Pancreas (tissue), 10 donors: Measurements from ENCODE around the gene RGS13. TPM values are rescaled to one million over a fixed set of nuclear protein-coding genes. Genes with fewer than 3 reads are reported as not detected.

Source experiments
- ATAC-seq, 4 donors: fragments of 200-7000 bp; cut with Tn5 transposase; one replicate each; pipeline versions ENCODE4 v1.8.0 to v1.9.1; 2020; ENCODE audit warnings: mild to moderate bottlenecking in 4 of 4, moderate library complexity in 4 of 4
- DNase-seq, 6 donors: peaks; one replicate each; pipeline ENCODE4 v3.0.0-alpha.2; 2020
- FAIRE-seq: peaks from 2 replicates; lab custom pipeline; 2012; peaks lifted over from hg19 to GRCh38; lab: Jason Lieb, UNC
- H3K27ac ChIP-seq, 4 donors: fragments of 200-600 bp; sonication (generic); 1 replicate in 3 of 4; 2 replicates in 1 of 4; pipeline versions ENCODE4 v1.5.0 to v1.8.0; 2020
- H3K27me3 ChIP-seq, 4 donors: fragments of 200-600 bp; one replicate each; pipeline ENCODE4 v1.8.0; 2021
- H3K36me3 ChIP-seq, 3 donors: fragments of 200-600 bp; sonication (generic) in 1 of 3; one replicate each; pipeline versions ENCODE4 v1.5.0 to v1.8.0; 2020 to 2021
- H3K4me1 ChIP-seq, 3 donors: fragments of 200-600 bp; one replicate each; pipeline ENCODE4 v1.8.0; 2021
- H3K4me3 ChIP-seq, 4 donors: fragments of 200-600 bp; sonication (generic) in 2 of 4; one replicate each; pipeline versions ENCODE4 v1.5.0 to v1.8.0; 2020 to 2021
- H3K9me3 ChIP-seq, 4 donors: fragments of 200-600 bp; one replicate each; pipeline ENCODE4 v1.8.0; 2021
- WGBS, 2 donors: extraction: QIAGEN DNeasy Blood & Tissue Kit; methylation state at CpG; one replicate each; pipeline ENCODE4 v1.1.7; 2013; 5-methylcytosine and 5-hydroxymethylcytosine counted together
- intact Hi-C, 3 donors: fragments of 100-400 bp; cut with DNase I; formaldehyde crosslinking; loops; one replicate each; pipeline versions ENCODE4 v1.11.1 to v1.14.2; 2022
- polyA plus RNA-seq, 2 donors: library from polyadenylated mRNA; stranded (reverse); fragments of 200-250 nt; gene quantifications; one replicate each; pipeline ENCODE4 v1.2.3, GENCODE V29; 2013
- total RNA-seq, 6 donors: library from RNA; stranded (reverse); fragmentation: NEBNext Ultra II Directional in 4 of 6; extraction: Animal tissue kit (Norgen Biotek cat#: 25700) in 4 of 6; gene quantifications; one replicate each; pipeline versions ENCODE4 v1.2.1 to v1.2.4, GENCODE V29; 2021 to 2023
- TF ChIP-seq, protein P1 (sequence below), 4 donors: fragments of 200-600 bp; sonication (generic) in 3 of 4; IDR thresholded peaks; one replicate each; pipeline versions ENCODE4 v1.5.0 to v1.8.0; 2021; ENCODE audit warnings: antibody characterized with exemption in 4 of 4
- donor health status: healthy with polysubstance abuse.
- donor health status: DM: no; HTN: no; CAD: no; lungs with moderate emphysema.
- donor health status: DM: no; HTN: no; CAD: no.
- donor health status: control.
- donor health status: control.
- donor health status: Bipolar disorder and iron deficiency.
- donor health status: DM: yes; HTN: yes; CAD: no.
- donor health status: DM: no; HTN: no; CAD: no.
- donor health status: DM: no; HTN: no; CAD: no.
- donor health status: DM: yes; HTN: yes; CAD: no.

Gene RGS13
- total and polyA plus RNA-seq, 8 donors = 0.21 to 0.84 (median 0.25) TPM; not detected in 2

DNA sequence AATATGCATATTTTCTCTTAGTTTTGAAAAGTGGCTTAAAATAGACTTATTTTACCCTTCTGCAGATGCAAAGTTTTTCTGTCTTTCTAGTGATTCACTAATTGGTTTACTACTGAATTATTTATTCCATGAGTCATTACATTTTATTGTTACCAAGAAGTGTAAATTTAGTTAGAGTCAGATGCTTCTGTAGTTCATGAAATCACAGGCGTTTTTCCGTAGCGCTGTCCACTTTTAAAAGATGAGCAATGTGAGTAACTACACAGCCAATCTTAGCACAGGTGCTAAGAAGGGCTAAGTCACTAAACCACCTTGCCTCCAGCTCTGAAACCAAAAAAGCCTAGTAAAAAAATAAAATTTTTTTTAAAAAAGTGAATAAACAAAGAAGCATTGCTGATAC is 24.7 kb downstream of the RGS13 start:
- DNase-seq (no peak), ATAC-seq (no peak), FAIRE-seq (no peak)
- no peaks in the 10 kb centered on the region for H3K9me3 ChIP-seq
- no peaks in the 10 kb centered on the region for H3K27me3 ChIP-seq
- TF ChIP-seq, protein P1, sequence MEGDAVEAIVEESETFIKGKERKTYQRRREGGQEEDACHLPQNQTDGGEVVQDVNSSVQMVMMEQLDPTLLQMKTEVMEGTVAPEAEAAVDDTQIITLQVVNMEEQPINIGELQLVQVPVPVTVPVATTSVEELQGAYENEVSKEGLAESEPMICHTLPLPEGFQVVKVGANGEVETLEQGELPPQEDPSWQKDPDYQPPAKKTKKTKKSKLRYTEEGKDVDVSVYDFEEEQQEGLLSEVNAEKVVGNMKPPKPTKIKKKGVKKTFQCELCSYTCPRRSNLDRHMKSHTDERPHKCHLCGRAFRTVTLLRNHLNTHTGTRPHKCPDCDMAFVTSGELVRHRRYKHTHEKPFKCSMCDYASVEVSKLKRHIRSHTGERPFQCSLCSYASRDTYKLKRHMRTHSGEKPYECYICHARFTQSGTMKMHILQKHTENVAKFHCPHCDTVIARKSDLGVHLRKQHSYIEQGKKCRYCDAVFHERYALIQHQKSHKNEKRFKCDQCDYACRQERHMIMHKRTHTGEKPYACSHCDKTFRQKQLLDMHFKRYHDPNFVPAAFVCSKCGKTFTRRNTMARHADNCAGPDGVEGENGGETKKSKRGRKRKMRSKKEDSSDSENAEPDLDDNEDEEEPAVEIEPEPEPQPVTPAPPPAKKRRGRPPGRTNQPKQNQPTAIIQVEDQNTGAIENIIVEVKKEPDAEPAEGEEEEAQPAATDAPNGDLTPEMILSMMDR (IDR thresholded peaks at IDR 0.05) = no peak
- no peaks in the 10 kb centered on the region for H3K4me1 ChIP-seq
- WGBS, 2 donors = 88 to 90% methylated on average over 3 of the region's 3 CpGs
- H3K36me3 ChIP-seq = no peaks in the 10 kb centered on the region
- no peak overlapping the region for H3K27ac ChIP-seq
- intact Hi-C loops = no loop called here
- no peak overlapping the region for H3K4me3 ChIP-seq

- no peaks in the 10 kb centered on the region for H3K4me1 ChIP-seq
- H3K4me3 ChIP-seq = no peak overlapping the region
- ATAC-seq (no peak), DNase-seq (no peak), FAIRE-seq (no peak)
- TF ChIP-seq, protein P1 (IDR thresholded peaks at IDR 0.05) = no peak
- H3K9me3 ChIP-seq = no peaks in the 10 kb centered on the region
- H3K27ac ChIP-seq = no peak overlapping the region
- no peaks in the 10 kb centered on the region for H3K36me3 ChIP-seq
- H3K27me3 ChIP-seq = no peaks in the 10 kb centered on the region
- 84 to 88% methylated on average over 5 of the region's 5 CpGs for WGBS, 2 donors
- intact Hi-C loops = no loop called here
Observed at GRCh38 chr1:192668409-192668983, 32.5 kb downstream of the RGS13 start.

DNA sequence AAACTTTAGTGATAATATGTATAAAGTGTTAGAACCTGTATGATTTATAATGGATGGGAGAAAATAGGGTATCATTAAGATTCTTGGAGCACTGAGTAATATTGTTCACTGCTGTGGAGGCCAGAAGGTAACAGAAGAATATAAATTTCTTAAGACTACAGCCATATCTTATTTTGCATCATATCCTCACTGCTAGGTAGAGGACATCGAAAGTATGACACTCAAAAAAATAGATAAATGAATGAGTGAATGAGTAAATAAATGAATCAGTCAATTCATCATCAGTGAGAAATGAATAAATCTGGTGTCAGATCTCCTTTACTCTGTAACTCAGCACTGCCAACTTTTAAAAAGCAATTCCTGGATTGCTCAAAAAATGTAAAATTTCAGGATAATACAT is 33.2 kb downstream of the RGS13 start:
- no peak for DNase-seq
- 87 to 93% methylated on average over 1 of the region's 1 CpG for WGBS, 2 donors
- no peaks in the 10 kb centered on the region for H3K36me3 ChIP-seq
- intact Hi-C loops = no loop called here
- H3K9me3 ChIP-seq = no peaks in the 10 kb centered on the region
- TF ChIP-seq, protein P1 (IDR thresholded peaks at IDR 0.05) = no peak
- no peak for FAIRE-seq
- no peak overlapping the region for H3K27ac ChIP-seq
- no peaks in the 10 kb centered on the region for H3K4me1 ChIP-seq
- no peaks in the 10 kb centered on the region for H3K27me3 ChIP-seq
- no peak overlapping the region for H3K4me3 ChIP-seq
- no peak for ATAC-seq

DNA sequence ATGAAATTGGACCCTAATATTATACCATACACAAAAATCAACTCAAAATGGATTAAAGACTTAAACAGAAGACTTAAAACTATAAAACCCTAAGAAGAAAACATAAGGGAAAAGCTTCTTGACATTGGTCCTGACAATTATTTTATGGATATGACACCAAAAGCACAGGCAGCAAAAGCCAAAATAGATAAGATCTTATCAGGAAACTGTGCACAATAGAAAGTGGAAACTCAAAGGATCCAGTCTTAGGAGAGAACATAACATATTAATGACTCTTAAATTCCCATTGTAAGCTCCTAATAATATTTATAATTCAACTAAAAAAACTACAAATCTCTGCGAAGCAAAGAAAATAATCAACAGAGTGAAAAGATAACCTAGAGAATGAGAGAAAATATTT is 39.8 kb downstream of the RGS13 start:
- intact Hi-C loops = no loop called here
- FAIRE-seq = no peak
- ATAC-seq = no peak
- H3K27me3 ChIP-seq = no peaks in the 10 kb centered on the region
- H3K9me3 ChIP-seq = no peaks in the 10 kb centered on the region
- no peak overlapping the region for H3K27ac ChIP-seq
- no peaks in the 10 kb centered on the region for H3K4me1 ChIP-seq
- no peak for DNase-seq
- H3K36me3 ChIP-seq = no peaks in the 10 kb centered on the region
- no peak overlapping the region for H3K4me3 ChIP-seq
- TF ChIP-seq, protein P1 (IDR thresholded peaks at IDR 0.05) = no peak
- 65 to 69% methylated on average over 1 of the region's 1 CpG for WGBS, 2 donors

DNA sequence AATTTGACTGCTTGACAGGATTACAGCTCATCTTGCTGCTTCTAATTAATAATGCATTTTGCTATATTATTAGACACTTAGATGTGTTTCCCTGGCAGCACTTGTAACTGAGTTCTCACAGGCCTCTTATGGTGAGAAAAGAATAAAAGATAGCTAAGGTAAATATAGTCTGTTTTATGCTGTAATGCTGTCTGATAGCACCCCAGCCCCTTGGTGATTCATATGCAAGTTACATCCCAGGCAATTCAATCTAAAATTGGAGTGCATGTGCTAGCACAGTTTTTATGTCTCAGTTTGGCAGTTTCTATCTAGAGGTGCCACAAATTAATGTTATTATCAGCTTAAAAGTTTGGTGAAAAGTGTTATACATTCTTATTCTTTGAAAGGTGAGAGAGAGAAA is 42.2 kb downstream of the RGS13 start:
- intact Hi-C loops = no loop called here
- FAIRE-seq = no peak
- Histone ChIP-seq H3K27ac (no peak overlapping the region), H3K36me3 (no peaks in the 10 kb centered on the region), H3K27me3 (no peaks in the 10 kb centered on the region), H3K9me3 (no peaks in the 10 kb centered on the region), H3K4me1 (no peaks in the 10 kb centered on the region), H3K4me3 (no peak overlapping the region)
- ATAC-seq = no peak
- TF ChIP-seq, protein P1 (IDR thresholded peaks at IDR 0.05) = no peak
- no peak for DNase-seq
